ENCODE results near the gene SMAD3. TPM values are rescaled to one million over a fixed set of nuclear protein-coding genes. Genes with fewer than 3 reads are reported as not detected.
A peak's percentile ranks its signal among the peaks of the same experiment; 100 is the strongest.

The SMAD3 gene
- polyA plus RNA-seq, 1 donor from 2014 or later = 1.0 TPM

- no peaks in the 10 kb centered on the region for H3F3A ChIP-seq (ENCODE audit: insufficient read depth, low read length, poor library complexity, severe bottlenecking)
- H3K27me3 ChIP-seq (ENCODE audit: insufficient read depth, low read depth, low read length) = peaks cover 43% of the 10 kb centered on the region
- H4K20me1 ChIP-seq (ENCODE audit: insufficient read depth) = no peaks in the 10 kb centered on the region
- H3K36me3 ChIP-seq (ENCODE audit: insufficient read depth, low read length) = no peaks in the 10 kb centered on the region
- no peak overlapping the region for H2AFZ ChIP-seq (ENCODE audit: low read depth, low read length)
- TF ChIP-seq POLR2AphosphoS5 (IDR thresholded peaks at IDR 0.05) (peak; percentile 19), EZH2 (IDR thresholded peaks at IDR 0.05; ENCODE audit: borderline replicate concordance, insufficient read depth, low read length, poor library complexity, severe bottlenecking) (no peak)
- H3K79me2 ChIP-seq (replicated peaks; ENCODE audit: insufficient read depth, low read length) = peaks cover 11% of the 10 kb centered on the region
- no peak overlapping the region for H3K4me2 ChIP-seq (ENCODE audit: low read length)
- no peak overlapping the region for H3K9ac ChIP-seq (ENCODE audit: low read length)
- H3K4me3 ChIP-seq (ENCODE audit: low read length) = peak overlapping the region; percentile 8
- H3K9me3 ChIP-seq (ENCODE audit: low read length) = no peaks in the 10 kb centered on the region
- H3K27ac ChIP-seq (ENCODE audit: low read length) = no peak overlapping the region
- H3K9me2 ChIP-seq (ENCODE audit: insufficient read depth, low read length) = no peaks in the 10 kb centered on the region
These were observed 1.5 kb upstream of the SMAD3 start for GRCh38 chr15:67063689-67064606.

- peaks cover 43% of the 10 kb centered on the region for H3K27me3 ChIP-seq (ENCODE audit: insufficient read depth, low read depth, low read length)
- H3K9ac ChIP-seq (ENCODE audit: low read length) = peak overlapping the region; percentile 39
- no peaks in the 10 kb centered on the region for H4K20me1 ChIP-seq (ENCODE audit: insufficient read depth)
- H3K9me3 ChIP-seq (ENCODE audit: low read length) = no peaks in the 10 kb centered on the region
- H3K79me2 ChIP-seq (replicated peaks; ENCODE audit: insufficient read depth, low read length) = peaks cover 18% of the 10 kb centered on the region
- no peak overlapping the region for H3K27ac ChIP-seq (ENCODE audit: low read length)
- H3K9me2 ChIP-seq (ENCODE audit: insufficient read depth, low read length) = no peaks in the 10 kb centered on the region
- no peaks in the 10 kb centered on the region for H3K36me3 ChIP-seq (ENCODE audit: insufficient read depth, low read length)
- no peak overlapping the region for H2AFZ ChIP-seq (ENCODE audit: low read depth, low read length)
- TF ChIP-seq CTCF (IDR thresholded peaks at IDR 0.05; ENCODE audit: poor library complexity, severe bottlenecking) (no peak), EP300 (conservative IDR thresholded peaks at IDR 0.05; ENCODE audit: poor library complexity, severe bottlenecking) (no peak), TAF1 (IDR thresholded peaks at IDR 0.05; ENCODE audit: low read depth) (no peak), MXI1 (conservative IDR thresholded peaks at IDR 0.05; ENCODE audit: poor library complexity, severe bottlenecking) (peak; percentile 6), RAD21 (conservative IDR thresholded peaks at IDR 0.05) (no peak), SMC3 (conservative IDR thresholded peaks at IDR 0.05; ENCODE audit: poor library complexity) (no peak), EZH2 (IDR thresholded peaks at IDR 0.05; ENCODE audit: borderline replicate concordance, insufficient read depth, low read length, poor library complexity, severe bottlenecking) (no peak)
- peak overlapping the region; percentile 71 for H3K4me3 ChIP-seq (ENCODE audit: low read length)
- H3F3A ChIP-seq (ENCODE audit: insufficient read depth, low read length, poor library complexity, severe bottlenecking) = no peaks in the 10 kb centered on the region
- no peak overlapping the region for H3K4me2 ChIP-seq (ENCODE audit: low read length)
These were observed 533 bp upstream of the SMAD3 start for GRCh38 chr15:67064607-67065530.

Measured in neural cell (in vitro differentiated cells).